Cardiac muscle cell (in vitro differentiated cells and primary cell): Measurements from ENCODE around the gene SRM. TPM values are rescaled to one million over a fixed set of nuclear protein-coding genes. Genes with fewer than 3 reads are reported as not detected.
"Not testable (repeated sequence)": the region's sequence is repeated elsewhere in the genome, so short reads cannot be mapped to it uniquely, and the experiment has no call there.

Source experiments
- DNase-seq, 2 donors: peaks; one replicate each; pipeline versions ENCODE4 v3.0.0 to v3.0.0-alpha.2; 2010 to 2017; ENCODE audit warnings: low read depth in 1 of 2, low spot score in 1 of 2
- H3K27ac ChIP-seq: fragments of 200-600 bp; sonication (generic); 2 replicates; pipeline ENCODE4 v1.5.1; 2016
- H3K27me3 ChIP-seq: fragments of 200-600 bp; sonication (generic); 2 replicates; pipeline ENCODE4 v1.6.0; 2016; ENCODE audit warnings: control low read depth
- H3K36me3 ChIP-seq: fragments of 200-600 bp; sonication (generic); 2 replicates; pipeline ENCODE4 v1.5.1; 2016; ENCODE audit warnings: control low read depth
- H3K4me1 ChIP-seq: fragments of 200-600 bp; sonication (generic); 2 replicates; pipeline ENCODE4 v1.8.1; 2017; ENCODE audit warnings: low read depth, mild to moderate bottlenecking, mixed run types
- H3K4me3 ChIP-seq: fragments of 200-600 bp; sonication (generic); 2 replicates; pipeline ENCODE4 v1.5.1; 2016; ENCODE audit warnings: mild to moderate bottlenecking
- H3K9me3 ChIP-seq: fragments of 200-600 bp; sonication (generic); 2 replicates; pipeline ENCODE4 v1.5.1; 2017; ENCODE audit warnings: low read depth, mild to moderate bottlenecking, control low read depth
- CTCF ChIP-seq: IDR thresholded peaks from 2 replicates; pipeline ENCODE4 v1.5.1; 2012; ENCODE audit warnings: low read depth, mild to moderate bottlenecking, low read length
- polyA plus RNA-seq: library from polyadenylated mRNA; unstranded; fragments of >200 nt; fragmentation: Nextera tagmentation; extraction: Ambion mirVana; gene quantifications from 2 replicates; pipeline ENCODE4 v1.2.1, GENCODE V29; 2016
- total RNA-seq: library from RNA; depleted of rRNA; stranded (reverse); fragments of >200 nt; gene quantifications from 2 replicates; pipeline ENCODE4 v1.2.3, GENCODE V29; 2016

Gene SRM
- total and polyA plus RNA-seq, 2 experiments from 2014 or later = 48.6 to 184 TPM

- Histone ChIP-seq H3K9me3 (no peaks in the 10 kb centered on the region), H3K4me3 (no peak overlapping the region), H3K36me3 (no peaks in the 10 kb centered on the region), H3K27me3 (no peaks in the 10 kb centered on the region), H3K27ac (no peak overlapping the region), H3K4me1 (no peaks in the 10 kb centered on the region)
- no peak for DNase-seq
- TF ChIP-seq CTCF = no peak
These were observed 14.9 kb downstream of the SRM start for GRCh38 chr1:11044849-11045427.

- no peak for TF ChIP-seq CTCF
- Histone ChIP-seq H3K36me3 (no peaks in the 10 kb centered on the region), H3K9me3 (no peaks in the 10 kb centered on the region), H3K27me3 (no peaks in the 10 kb centered on the region), H3K27ac (no peak overlapping the region), H3K4me3 (no peak overlapping the region), H3K4me1 (no peaks in the 10 kb centered on the region)
- no peak for DNase-seq
These were observed 15.6 kb downstream of the SRM start for GRCh38 chr1:11044086-11044848.

- no peaks in the 10 kb centered on the region for H3K36me3 ChIP-seq
- no peaks in the 10 kb centered on the region for H3K4me1 ChIP-seq
- H3K27me3 ChIP-seq = peaks cover 3% of the 10 kb centered on the region
- no peak overlapping the region for H3K27ac ChIP-seq
- no peaks in the 10 kb centered on the region for H3K9me3 ChIP-seq
- DNase-seq = no peak
- H3K4me3 ChIP-seq = no peak overlapping the region
- no peak for TF ChIP-seq CTCF
These were observed 16.6 kb downstream of the SRM start for GRCh38 chr1:11042995-11043874.

GRCh38 chr1:11042065-11042464 is 17.8 kb downstream of the SRM start:
- no peak overlapping the region for H3K27ac ChIP-seq
- H3K27me3 ChIP-seq = peaks cover 3% of the 10 kb centered on the region
- H3K4me3 ChIP-seq = no peak overlapping the region
- no peaks in the 10 kb centered on the region for H3K9me3 ChIP-seq
- H3K36me3 ChIP-seq = no peaks in the 10 kb centered on the region
- DNase-seq = no peak
- no peak for TF ChIP-seq CTCF
- H3K4me1 ChIP-seq = no peaks in the 10 kb centered on the region

- H3K4me3 ChIP-seq = no peak overlapping the region
- no peaks in the 10 kb centered on the region for H3K4me1 ChIP-seq
- TF ChIP-seq CTCF = no peak
- peaks cover 3% of the 10 kb centered on the region for H3K27me3 ChIP-seq
- no peaks in the 10 kb centered on the region for H3K36me3 ChIP-seq
- H3K27ac ChIP-seq = no peak overlapping the region
- DNase-seq = no peak
- H3K9me3 ChIP-seq = no peaks in the 10 kb centered on the region
These were observed 18.8 kb downstream of the SRM start for GRCh38 chr1:11041048-11041447.

- H3K4me1 ChIP-seq, H3K9me3 ChIP-seq, H3K4me3 ChIP-seq, H3K27me3 ChIP-seq, DNase-seq, H3K36me3 ChIP-seq, H3K27ac ChIP-seq: not testable (repeated sequence)
These were observed 19.8 kb downstream of the SRM start for GRCh38 chr1:11040105-11040429.
